ENCODE measurements around the gene CAMSAP1.

DNA sequence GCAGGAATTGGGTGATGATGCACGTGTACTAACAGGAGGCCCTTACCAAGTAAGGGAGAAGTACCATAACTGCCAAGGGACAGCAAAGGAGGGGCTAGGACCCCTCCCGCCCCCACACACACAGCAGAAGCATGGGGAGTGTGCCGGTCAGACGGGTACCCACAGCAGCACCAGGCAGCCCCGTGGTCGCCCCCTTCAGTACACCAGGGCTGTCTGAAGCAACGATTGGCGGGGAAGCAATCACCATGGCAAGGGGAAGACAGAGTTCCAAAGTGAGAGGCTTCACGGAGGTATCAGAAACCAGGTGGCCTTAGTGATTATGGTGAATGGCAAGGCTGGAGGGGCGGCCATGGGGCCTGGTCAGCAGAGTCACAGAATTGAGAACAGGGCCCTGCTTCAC lies 72.2 kb downstream of the CAMSAP1 start:
- TF ChIP-seq, protein P1, sequence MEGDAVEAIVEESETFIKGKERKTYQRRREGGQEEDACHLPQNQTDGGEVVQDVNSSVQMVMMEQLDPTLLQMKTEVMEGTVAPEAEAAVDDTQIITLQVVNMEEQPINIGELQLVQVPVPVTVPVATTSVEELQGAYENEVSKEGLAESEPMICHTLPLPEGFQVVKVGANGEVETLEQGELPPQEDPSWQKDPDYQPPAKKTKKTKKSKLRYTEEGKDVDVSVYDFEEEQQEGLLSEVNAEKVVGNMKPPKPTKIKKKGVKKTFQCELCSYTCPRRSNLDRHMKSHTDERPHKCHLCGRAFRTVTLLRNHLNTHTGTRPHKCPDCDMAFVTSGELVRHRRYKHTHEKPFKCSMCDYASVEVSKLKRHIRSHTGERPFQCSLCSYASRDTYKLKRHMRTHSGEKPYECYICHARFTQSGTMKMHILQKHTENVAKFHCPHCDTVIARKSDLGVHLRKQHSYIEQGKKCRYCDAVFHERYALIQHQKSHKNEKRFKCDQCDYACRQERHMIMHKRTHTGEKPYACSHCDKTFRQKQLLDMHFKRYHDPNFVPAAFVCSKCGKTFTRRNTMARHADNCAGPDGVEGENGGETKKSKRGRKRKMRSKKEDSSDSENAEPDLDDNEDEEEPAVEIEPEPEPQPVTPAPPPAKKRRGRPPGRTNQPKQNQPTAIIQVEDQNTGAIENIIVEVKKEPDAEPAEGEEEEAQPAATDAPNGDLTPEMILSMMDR (conservative IDR thresholded peaks at IDR 0.05; ENCODE audit: low read length), result no peak
- TF ChIP-seq EZH2phosphoT487 (IDR thresholded peaks at IDR 0.05; ENCODE audit: borderline replicate concordance, low read depth, low read length), result no peak

Measured in OCI-LY7 (cell line).